Psoas muscle (tissue), 8 donors: ENCODE data around the gene RNU1-2. TPM values are rescaled to one million over a fixed set of nuclear protein-coding genes. Genes with fewer than 3 reads are reported as not detected.
A peak's percentile ranks its signal among the peaks of the same experiment; 100 is the strongest.
"Not testable (repeated sequence)": the region's sequence is repeated elsewhere in the genome, so short reads cannot be mapped to it uniquely, and the experiment has no call there.

Experiments used
- ATAC-seq, 4 donors: fragments of 200-7000 bp; cut with Tn5 transposase; one replicate each; pipeline ENCODE4 v1.9.1; 2020; ENCODE audit warnings: moderate library complexity in 3 of 4, mild to moderate bottlenecking in 2 of 4
- DNase-seq, 2 donors: peaks; one replicate each; pipeline ENCODE4 v3.0.0-alpha.2; 2020
- H3K27ac ChIP-seq: fragments of 200-600 bp; one replicate; pipeline ENCODE4 v1.8.0; 2022
- H3K27me3 ChIP-seq, 3 donors: fragments of 200-600 bp in 1 of 3; one replicate each; pipeline versions ENCODE4 v1.6.1 to v1.8.0; 2013 to 2022; ENCODE audit warnings: low read length in 2 of 3, mild to moderate bottlenecking in 2 of 3, moderate library complexity in 1 of 3; ENCODE audit not compliant: insufficient read depth in 3 of 3
- H3K36me3 ChIP-seq, 2 donors: fragments of 200-600 bp in 1 of 2; one replicate each; pipeline versions ENCODE4 v1.6.1 to v1.8.0; 2013 to 2022; ENCODE audit warnings: low read depth in 1 of 2, mild to moderate bottlenecking in 1 of 2, moderate library complexity in 1 of 2; ENCODE audit not compliant: insufficient read depth in 1 of 2
- H3K4me1 ChIP-seq: fragments of 200-600 bp; one replicate; pipeline ENCODE4 v1.8.0; 2022
- H3K4me3 ChIP-seq: fragments of 200-600 bp; one replicate; pipeline ENCODE4 v1.8.0; 2022; ENCODE audit warnings: mild to moderate bottlenecking
- H3K9me3 ChIP-seq: fragments of 200-600 bp; one replicate; pipeline ENCODE4 v1.8.0; 2022
- WGBS, 3 donors: extraction: QIAGEN DNeasy Blood & Tissue Kit; methylation state at CpG; one replicate each; pipeline versions ENCODE4 v1.1.6 to v1.1.7; 2013; 5-methylcytosine and 5-hydroxymethylcytosine counted together
- intact Hi-C, 2 donors: fragments of 100-400 bp; cut with DNase I; formaldehyde crosslinking; loops; one replicate each; pipeline versions ENCODE4 v1.11.0 to v1.14.2; 2022
- polyA plus RNA-seq, 3 donors: library from polyadenylated mRNA; stranded (reverse); fragments of 200-250 nt; gene quantifications; one replicate each; pipeline ENCODE4 v1.2.3, GENCODE V29; 2013
- total RNA-seq, 4 donors: library from RNA; stranded (reverse); fragmentation: NEBNext Ultra II Directional in 2 of 4; extraction: Animal tissue kit (Norgen Biotek cat#: 25700) in 2 of 4; gene quantifications; one replicate each; pipeline versions ENCODE4 v1.2.1 to v1.2.4, GENCODE V29; 2021 to 2023
- TF ChIP-seq, protein P1 (sequence below): fragments of 200-600 bp; IDR thresholded peaks from one replicate; pipeline ENCODE4 v1.8.0; 2022; ENCODE audit warnings: antibody characterized with exemption
- donor health status: healthy with polysubstance abuse.
- donor health status: DM: no; HTN: no; CAD: no; lungs with moderate emphysema.
- donor health status: Bipolar disorder and iron deficiency.
- donor health status: healthy.
- donor health status: DM: yes; HTN: yes; CAD: no.
- donor health status: DM: no; HTN: no; CAD: no.
- donor health status: DM: no; HTN: no; CAD: no.
- donor health status: DM: yes; HTN: yes; CAD: no.

RNU1-2 gene
- total and polyA plus RNA-seq, 7 donors, result 1,264 to 5,208 (median 3,151) TPM; not detected in 3

DNA sequence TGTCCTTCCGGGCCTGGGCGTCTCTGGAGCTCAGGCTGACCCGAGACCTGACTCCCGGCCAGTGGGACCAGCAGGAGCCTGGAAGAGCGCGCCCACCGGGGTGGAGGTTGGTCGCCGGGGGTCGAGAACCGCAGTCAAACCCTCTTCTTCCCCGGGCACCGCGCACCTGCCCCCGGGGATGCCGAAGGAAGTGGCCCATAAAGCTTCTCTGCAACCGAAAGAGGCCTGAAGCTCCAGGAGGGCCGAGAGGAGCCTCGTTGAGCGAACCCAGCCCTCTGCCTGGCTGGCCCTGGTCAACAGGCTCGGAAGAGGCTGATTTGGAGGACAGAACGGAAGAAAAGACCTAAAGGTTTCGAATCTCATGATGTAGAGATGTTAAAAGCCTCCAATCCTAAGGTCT lies 24.6 kb upstream of the RNU1-2 start:
- H3K4me1 ChIP-seq, ATAC-seq, DNase-seq, intact Hi-C loops, H3K27ac ChIP-seq, H3K36me3 ChIP-seq, H3K27me3 ChIP-seq, H3K4me3 ChIP-seq, H3K9me3 ChIP-seq: not testable (repeated sequence)
- WGBS, 3 donors, result 60 to 73% (median 72%) methylated on average over 11 to 23 of the region's 23 CpGs

DNA sequence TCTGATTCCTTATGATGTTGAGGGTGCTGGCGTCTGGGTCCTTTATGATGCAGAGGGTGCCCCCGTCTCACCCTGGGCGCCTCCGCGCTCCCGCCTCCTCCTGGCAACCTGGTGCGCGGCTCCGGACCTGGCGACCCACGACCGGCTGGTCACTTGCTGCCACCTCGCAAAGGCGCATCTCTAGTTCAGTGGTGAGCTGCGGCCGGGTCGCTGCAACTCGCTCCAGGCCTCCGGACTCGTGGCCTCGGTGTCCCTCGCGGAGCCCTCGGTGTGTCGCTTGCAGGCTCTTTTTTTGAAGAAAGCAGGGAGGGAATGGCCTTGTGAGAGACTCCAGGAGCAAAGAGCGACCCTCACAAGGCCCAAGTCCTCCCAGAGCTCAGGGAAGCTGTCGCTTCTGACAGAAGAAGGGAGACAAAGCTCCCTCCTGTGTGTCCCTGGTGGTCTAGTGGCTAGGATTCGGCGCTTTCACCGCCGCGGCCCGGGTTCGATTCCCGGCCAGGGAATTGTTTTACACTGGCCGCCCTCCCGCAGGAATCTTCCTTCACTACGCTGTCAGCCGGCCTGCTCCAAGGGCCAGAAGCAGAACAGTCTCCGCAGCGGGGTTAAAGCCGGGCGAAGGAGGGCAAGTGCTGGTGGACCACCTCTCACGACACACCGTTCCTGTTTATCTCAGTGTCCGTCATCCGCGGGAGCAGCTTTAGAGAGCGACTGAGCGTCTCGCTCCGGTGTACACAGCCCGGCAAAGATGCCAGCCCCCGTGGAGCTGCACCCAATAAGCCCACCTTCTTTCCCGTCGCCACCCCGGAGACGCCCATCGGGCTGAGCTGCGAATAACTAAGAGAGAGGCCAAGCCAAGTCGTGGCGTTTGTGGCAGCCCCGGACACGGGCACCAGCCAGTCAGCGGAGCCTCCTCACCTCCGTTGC lies 23.4 kb upstream of the RNU1-2 start:
- intact Hi-C loops, H3K27ac ChIP-seq, H3K27me3 ChIP-seq, H3K4me1 ChIP-seq, H3K9me3 ChIP-seq, H3K36me3 ChIP-seq: not testable (repeated sequence)
- peak overlapping the region; percentile 42 for H3K4me3 ChIP-seq
- 25 to 27% (median 26%) methylated on average over 47 to 59 of the region's 66 CpGs for WGBS, 3 donors
- ATAC-seq, result peak; percentile 95 to 98 (median 98)
- peak; percentile 66 to 77 for DNase-seq

DNA sequence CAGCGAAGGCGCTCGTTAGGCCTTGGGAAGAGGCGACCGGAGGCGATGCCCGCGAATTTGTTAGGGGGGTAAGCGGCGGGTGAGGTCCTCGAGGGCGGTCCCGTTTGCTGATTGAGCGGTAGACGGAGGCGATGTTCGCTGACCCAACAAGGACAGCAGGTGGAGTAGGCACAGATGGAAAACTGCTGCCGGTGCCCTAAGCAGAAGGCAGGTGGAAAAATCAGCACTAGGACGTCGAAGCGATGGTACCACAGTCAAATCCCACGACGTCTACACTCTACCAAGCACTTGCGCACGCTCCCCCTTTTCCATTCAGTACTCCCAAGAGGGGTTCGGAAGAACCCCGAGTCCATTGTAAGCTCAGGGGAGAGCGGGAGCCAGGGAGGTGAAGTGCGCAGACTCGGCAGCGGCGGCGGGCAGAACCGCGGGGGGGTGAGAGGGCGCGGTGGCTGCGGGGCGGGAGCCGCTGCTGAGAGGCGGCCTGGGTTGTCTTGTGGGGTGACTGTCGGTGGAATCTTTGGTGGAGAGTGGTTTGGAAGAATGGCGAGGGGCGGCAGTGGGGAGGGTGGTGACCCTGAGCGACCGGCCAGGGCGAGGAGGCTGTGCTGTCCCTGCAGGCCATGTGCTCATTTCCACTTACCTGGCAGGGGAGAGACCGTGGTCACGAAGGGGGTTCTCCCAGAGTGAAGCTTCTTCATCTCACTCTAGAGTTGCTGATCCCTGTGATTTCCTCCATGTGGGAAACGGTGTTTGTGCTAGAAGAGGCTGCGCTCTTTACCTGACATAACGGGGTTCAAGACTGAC lies 22.5 kb upstream of the RNU1-2 start:
- ATAC-seq (peak; percentile 25 to 75 (median 48)), DNase-seq (peak; percentile 76 to 78)
- H3K27me3 ChIP-seq, H3K4me1 ChIP-seq, intact Hi-C loops, H3K9me3 ChIP-seq, H3K36me3 ChIP-seq, H3K27ac ChIP-seq: not testable (repeated sequence)
- WGBS, 3 donors, result 11 to 13% (median 12%) methylated on average over 38 to 41 of the region's 52 CpGs
- peak overlapping the region; percentile 42 for H3K4me3 ChIP-seq

DNA sequence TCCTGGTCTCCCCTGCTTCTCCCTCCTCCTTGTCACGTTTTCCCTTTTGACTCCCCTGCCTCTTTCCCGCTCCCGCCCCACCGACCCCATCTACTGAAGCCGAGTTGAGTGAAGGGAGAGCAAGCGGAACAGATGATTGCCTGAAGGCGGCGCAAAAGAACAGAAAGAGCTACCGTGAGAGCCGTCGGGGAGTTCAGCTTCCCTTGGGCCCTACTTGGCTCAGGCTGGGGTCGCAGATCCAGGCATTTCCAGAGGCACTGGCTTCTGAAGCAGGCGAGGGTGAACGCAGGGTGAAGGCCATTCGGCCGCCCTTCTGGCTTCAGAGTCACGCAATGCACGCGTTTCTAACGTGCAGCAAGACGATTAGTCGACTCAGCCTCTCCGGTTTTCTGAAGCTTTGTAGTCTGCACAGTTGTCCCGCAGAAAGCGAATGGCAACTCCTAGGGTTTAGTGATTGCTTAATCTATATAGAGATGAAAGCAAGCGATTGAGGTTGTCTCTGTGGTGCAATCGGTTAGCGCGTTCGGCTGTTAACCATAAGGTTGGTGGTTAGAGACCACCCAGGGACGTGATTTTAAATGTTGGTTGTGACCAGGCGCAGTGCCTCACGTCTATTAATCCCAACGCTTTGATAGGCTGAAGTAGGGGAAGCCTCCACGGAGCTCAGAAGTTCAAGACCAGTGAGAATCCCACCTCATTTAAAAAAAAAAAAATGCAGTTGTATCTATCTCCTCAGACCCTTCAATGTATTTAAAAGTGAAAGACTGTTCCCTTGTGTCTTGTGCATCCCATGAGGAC lies 20.6 kb upstream of the RNU1-2 start:
- H3K4me3 ChIP-seq, DNase-seq, H3K36me3 ChIP-seq, H3K27me3 ChIP-seq, H3K9me3 ChIP-seq, H3K27ac ChIP-seq, intact Hi-C loops, H3K4me1 ChIP-seq, ATAC-seq: not testable (repeated sequence)
- WGBS, 3 donors, result 40 to 49% (median 41%) methylated on average over 26 to 31 of the region's 35 CpGs

DNA sequence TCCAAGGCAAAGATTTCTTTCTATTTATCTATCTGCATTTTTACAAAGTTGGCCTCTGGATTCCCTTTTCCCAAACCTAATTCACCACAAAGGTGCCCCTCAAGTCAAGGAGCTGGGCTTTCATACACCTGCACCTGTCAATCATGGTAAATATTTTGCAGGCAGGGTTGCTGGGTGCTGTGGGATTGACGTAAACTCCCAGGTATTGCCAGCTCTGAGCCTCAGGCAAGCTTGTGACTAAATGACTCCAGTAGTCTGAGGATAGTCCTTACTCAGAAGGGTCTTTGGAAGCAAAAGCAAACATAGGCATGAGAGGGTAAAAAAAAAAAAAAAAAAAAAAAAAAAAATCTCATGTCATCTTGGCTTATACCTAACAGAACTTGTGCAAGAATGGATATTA lies 14.0 kb upstream of the RNU1-2 start:
- H3K4me3 ChIP-seq, intact Hi-C loops, H3K9me3 ChIP-seq, DNase-seq, H3K36me3 ChIP-seq, H3K27me3 ChIP-seq: not testable (repeated sequence)
- Histone ChIP-seq H3K4me1 (peaks cover 10% of the 10 kb centered on the region), H3K27ac (peak overlapping the region; percentile 46)
- WGBS, 3 donors, result 20 to 32% (median 28%) methylated on average over 1 of the region's 1 CpG
- peak; percentile 69 to 87 (median 73) for ATAC-seq

DNA sequence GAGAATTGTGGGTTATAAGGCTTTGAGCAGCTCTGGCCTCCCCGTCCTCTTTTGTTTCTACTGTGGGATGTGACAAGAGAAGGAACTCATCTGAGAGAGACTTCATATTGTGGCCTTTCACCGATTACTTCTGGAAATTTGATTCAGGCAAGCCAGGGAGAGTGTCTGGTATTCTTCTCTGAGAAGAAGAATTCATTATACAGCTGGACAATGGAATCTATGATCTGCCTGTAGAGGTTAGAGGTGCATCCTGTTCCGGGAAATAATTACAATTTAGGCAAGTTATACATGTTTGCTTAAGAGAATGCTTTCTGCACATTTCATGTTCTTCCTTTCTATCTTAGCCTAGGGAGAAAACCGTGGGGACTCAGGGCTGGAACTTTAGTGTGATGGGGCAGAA lies 12.8 kb upstream of the RNU1-2 start:
- TF ChIP-seq, protein P1, sequence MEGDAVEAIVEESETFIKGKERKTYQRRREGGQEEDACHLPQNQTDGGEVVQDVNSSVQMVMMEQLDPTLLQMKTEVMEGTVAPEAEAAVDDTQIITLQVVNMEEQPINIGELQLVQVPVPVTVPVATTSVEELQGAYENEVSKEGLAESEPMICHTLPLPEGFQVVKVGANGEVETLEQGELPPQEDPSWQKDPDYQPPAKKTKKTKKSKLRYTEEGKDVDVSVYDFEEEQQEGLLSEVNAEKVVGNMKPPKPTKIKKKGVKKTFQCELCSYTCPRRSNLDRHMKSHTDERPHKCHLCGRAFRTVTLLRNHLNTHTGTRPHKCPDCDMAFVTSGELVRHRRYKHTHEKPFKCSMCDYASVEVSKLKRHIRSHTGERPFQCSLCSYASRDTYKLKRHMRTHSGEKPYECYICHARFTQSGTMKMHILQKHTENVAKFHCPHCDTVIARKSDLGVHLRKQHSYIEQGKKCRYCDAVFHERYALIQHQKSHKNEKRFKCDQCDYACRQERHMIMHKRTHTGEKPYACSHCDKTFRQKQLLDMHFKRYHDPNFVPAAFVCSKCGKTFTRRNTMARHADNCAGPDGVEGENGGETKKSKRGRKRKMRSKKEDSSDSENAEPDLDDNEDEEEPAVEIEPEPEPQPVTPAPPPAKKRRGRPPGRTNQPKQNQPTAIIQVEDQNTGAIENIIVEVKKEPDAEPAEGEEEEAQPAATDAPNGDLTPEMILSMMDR, result no peak
- ATAC-seq (no peak), DNase-seq (no peak)

DNA sequence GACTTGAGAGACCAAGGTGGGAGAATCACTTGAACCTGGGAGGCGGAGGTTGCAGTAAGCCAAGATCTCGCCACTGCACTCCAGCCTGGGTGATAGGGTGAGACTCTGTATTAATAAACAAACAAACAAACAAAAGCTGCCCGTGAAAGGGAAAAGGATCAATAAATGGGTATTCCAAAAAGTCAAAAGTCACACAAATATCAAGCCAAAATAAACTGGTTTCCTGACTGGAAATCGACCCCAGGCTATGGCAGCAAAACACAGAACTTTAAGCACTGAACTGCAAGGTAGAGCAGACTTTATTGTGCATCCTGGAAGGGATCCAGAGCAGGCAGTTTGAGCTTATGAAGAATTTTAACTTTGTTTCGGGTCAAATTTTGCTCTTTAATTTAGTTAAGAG lies 11.3 kb upstream of the RNU1-2 start:
- peaks cover 10% of the 10 kb centered on the region for H3K4me1 ChIP-seq
- WGBS, 3 donors, result 80 to 91% (median 90%) methylated on average over 5 of the region's 5 CpGs
- H3K36me3 ChIP-seq, DNase-seq, intact Hi-C loops, H3K4me3 ChIP-seq, H3K27me3 ChIP-seq, ATAC-seq, H3K27ac ChIP-seq, H3K9me3 ChIP-seq: not testable (repeated sequence)

More for the DNA sequence above, 12.8 kb upstream of the RNU1-2 start:
- no peaks in the 10 kb centered on the region for H3K27me3 ChIP-seq
- peaks cover 10% of the 10 kb centered on the region for H3K4me1 ChIP-seq
- intact Hi-C loops, result no loop called here
- no peaks in the 10 kb centered on the region for H3K9me3 ChIP-seq
- no peak overlapping the region for H3K27ac ChIP-seq
- H3K36me3 ChIP-seq, result no peaks in the 10 kb centered on the region
- no peak overlapping the region for H3K4me3 ChIP-seq
- 58 to 66% (median 61%) methylated on average over 4 of the region's 4 CpGs for WGBS, 3 donors
